GM10266 (cell line): Measurements from ENCODE around the gene MGP.

ENCODE experiments used
- DNase-seq: peaks from one replicate; pipeline ENCODE4 v3.0.0; 2012; ENCODE audit errors: extremely low spot score
- TF ChIP-seq, protein P1 (sequence below): IDR thresholded peaks from 2 replicates; pipeline ENCODE4 v1.5.1; 2012; ENCODE audit warnings: mild to moderate bottlenecking, low read depth; ENCODE audit not compliant: control insufficient read depth, insufficient read depth; ENCODE audit errors: missing control alignments

The MGP gene

DNA sequence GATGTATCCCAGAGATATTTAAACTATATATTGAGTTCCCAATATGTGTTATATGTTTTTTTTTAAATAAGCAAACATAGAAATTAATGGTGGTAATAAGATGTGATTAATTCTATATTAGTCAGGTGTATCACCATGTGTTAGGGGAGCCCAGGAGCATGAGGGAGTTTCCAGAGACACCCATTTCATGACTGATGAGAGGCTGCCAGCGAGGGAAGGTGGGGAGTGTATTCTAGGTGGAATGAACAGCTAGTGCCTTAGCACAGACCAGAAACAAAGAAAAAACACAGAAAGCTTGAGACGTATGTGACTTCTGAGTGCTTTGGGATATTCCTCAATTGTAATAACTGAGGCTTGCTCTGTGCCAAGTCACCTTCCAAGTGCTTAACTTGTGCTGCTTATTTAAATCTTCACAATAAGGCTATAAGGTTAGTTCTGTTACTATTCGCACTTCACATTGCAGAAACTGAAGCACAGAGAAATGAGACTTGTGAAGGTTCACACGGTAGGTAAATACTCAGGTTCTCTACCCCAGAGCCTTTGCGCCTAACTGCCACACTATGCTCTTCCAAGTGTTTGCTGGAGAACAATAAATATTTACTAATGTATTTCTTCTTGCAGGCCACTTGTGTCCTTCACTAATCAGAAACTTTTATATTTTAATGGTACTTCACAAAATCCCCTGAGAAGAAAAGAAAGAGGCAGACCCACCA lies 17.9 kb upstream of the MGP start:
- TF ChIP-seq, protein P1, sequence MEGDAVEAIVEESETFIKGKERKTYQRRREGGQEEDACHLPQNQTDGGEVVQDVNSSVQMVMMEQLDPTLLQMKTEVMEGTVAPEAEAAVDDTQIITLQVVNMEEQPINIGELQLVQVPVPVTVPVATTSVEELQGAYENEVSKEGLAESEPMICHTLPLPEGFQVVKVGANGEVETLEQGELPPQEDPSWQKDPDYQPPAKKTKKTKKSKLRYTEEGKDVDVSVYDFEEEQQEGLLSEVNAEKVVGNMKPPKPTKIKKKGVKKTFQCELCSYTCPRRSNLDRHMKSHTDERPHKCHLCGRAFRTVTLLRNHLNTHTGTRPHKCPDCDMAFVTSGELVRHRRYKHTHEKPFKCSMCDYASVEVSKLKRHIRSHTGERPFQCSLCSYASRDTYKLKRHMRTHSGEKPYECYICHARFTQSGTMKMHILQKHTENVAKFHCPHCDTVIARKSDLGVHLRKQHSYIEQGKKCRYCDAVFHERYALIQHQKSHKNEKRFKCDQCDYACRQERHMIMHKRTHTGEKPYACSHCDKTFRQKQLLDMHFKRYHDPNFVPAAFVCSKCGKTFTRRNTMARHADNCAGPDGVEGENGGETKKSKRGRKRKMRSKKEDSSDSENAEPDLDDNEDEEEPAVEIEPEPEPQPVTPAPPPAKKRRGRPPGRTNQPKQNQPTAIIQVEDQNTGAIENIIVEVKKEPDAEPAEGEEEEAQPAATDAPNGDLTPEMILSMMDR = no peak
- DNase-seq = no peak

DNA sequence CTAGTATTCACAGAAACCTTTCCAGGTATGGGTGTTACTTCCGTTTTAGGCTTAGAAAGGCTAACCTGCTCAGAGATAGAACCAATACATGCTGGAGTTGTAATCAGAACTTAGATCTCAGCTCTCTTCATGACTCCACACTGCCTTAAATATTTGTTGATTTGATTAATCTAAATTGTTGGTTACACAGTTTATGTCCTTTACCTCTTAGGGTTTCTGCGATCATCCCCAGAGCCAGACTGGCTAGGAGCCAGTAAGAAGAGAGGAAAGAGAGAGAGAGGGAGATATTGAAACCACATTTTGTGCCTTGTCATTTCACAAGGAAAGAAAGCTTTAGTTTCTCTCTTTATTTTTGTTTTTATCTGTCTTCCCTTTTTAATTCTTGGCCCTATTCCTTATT lies 16.8 kb upstream of the MGP start:
- TF ChIP-seq, protein P1 = no peak
- DNase-seq = no peak

DNA sequence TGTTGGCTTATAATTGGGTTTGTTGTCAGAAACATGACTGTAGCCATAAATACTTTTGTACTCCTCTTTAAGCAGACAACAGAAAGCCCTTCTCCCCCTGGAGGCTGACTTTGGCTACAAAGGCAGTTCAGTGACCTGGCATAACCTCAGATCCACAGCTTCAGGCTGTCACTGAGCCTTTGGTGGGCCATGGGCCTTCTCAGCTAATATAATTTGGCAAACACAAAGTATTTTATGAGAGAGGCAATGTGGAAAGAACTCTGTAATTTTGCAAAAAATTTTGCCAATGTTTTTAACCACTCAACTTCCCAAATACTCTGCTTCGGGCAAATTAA lies 15.5 kb upstream of the MGP start:
- TF ChIP-seq, protein P1 = no peak

DNA sequence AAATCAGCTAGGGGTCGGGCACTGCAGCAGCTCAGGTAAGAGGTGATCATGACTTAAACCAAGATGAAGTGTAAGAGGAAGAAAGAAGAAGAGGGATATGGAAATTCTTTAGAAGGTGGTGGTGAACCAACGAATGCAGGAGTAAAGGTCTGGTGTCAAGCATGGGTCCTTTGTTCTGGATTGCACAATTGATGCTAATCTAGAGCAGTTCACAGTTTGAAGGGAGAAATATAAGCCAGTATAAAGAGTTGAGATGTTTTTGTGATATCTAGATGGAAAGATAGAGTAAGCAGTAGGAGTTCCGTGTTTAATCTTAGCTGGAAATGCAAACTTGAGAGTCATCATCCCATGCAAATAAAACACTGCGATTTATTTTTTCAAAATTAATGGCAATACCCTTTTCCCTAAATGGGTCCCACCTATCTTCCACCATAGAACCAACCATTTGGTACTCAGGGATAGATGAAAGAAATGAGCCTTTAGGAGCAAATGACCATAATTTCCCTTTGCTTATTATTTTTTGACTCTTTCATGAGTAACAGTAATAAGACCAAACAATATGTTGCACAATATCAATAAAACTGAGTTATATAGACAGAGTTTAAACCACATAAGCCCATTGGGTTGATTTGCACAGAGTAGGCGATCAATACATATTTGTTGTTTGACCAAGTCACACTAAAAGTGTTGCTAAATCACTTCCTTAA lies 15.0 kb upstream of the MGP start:
- TF ChIP-seq, protein P1 = no peak
- no peak for DNase-seq

More for the DNA sequence above, 15.5 kb upstream of the MGP start:
- no peak for DNase-seq

DNA sequence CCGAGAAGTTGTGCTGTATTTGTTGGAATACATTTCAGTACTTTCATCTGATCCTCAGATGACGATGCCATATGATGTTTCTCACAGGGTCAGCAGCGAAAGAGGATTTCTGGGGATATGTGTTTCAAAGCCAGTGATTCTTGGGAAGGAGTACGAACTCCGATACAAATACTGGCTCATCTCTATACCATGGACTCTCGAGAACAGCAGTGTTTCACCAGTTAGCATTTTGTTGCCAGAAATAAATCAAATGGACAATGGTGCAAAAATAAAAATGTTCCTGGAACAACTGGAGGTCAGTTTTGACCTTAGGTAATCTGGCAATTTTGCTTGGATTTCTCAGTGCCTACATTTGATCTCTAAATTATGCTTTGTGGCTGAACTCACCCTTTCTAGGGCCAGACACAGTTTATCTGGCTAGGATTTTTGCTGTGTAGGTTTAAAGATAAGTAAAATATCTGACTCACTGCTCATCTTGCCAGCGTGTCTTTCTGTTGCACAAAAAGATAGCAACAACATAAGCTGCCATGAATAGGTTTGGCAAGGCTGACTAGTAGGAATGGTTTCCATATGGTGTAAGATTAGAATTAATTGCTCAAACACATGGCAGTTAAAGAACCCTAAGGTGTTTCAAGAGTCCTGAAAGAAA lies 11.0 kb upstream of the MGP start:
- TF ChIP-seq, protein P1 = no peak
- DNase-seq = no peak

DNA sequence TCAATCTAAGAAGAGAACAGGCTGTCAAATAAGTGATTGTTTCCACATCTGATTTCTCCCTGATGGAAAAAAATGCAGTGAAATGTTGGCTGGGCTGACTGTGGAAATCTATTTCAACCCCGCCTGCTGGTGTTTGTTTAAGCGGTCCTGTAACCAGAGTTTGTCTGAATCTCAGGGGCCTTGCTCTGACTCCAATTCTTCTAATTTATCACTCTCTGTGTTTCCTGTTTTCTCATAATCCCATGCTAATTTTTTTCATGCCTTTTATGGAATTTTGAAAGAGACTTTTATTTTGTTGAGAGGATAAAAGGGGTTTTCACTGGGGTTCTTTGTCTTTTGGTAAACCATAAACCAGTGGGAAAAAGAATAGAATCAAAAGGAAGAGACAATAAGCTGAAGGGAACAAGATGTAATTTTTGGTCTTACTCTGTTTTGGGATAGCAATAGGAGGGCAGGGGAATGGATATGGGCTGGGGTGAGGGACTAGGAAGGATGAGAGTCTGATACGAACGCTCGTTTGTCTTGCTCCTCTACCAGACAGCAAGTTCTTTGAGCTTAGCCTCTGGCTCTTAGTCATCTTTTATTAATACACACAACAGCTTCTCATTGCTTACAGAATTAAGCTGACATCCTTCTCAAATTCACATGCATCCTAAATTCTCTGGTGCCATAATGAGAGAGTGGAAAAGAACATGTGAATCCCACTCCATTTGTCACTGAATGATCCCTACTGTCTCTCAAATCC lies 8.0 kb upstream of the MGP start:
- DNase-seq = no peak
- TF ChIP-seq, protein P1 = no peak
